Astrocyte of the cerebellum (primary cell): ENCODE data around the gene NDUFB3.
"Not testable (repeated sequence)": the region's sequence is repeated elsewhere in the genome, so short reads cannot be mapped to it uniquely, and the experiment has no call there.

ENCODE experiments used
- DNase-seq: peaks from one replicate; pipeline ENCODE4 v3.0.0-alpha.2; 2011; ENCODE audit warnings: low read depth
- H3K4me3 ChIP-seq: 2 replicates; pipeline ENCODE4 v1.5.1; 2011; ENCODE audit warnings: mild to moderate bottlenecking, low read depth, low read length, moderate library complexity
- CTCF ChIP-seq: IDR thresholded peaks from 2 replicates; pipeline ENCODE4 v1.5.1; 2012; ENCODE audit warnings: low read length, low read depth, moderate library complexity, mild to moderate bottlenecking; ENCODE audit errors: missing control alignments
- in situ Hi-C: cut with HindIII; loops from 2 replicates; pipeline ENCODE4 v1.10.0; 2017; ENCODE audit warnings: low sequenced_read_pairs

NDUFB3 gene

DNA sequence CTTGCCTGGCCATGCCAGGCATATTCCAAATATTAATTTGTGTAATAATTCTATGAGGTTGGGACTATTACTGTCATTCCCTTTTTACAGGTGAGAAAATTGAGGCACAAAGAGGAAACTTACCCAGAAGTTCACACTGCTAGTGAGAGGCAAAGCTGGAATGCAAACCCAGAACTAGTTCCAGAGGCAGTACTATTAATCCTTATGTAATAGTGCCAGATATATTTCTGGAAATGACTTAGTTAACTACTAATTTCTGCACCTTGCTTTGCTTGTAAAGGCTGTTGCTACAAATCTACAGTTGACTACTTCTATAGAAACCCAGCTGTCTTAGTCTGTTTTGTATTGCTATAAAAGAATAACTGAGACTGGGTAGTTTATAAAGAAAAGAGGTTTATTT, 38.8 kb downstream of the NDUFB3 start:
- no peak overlapping the region for H3K4me3 ChIP-seq
- in situ Hi-C loops, result no loop called here
- DNase-seq, result no peak
- no peak for TF ChIP-seq CTCF

DNA sequence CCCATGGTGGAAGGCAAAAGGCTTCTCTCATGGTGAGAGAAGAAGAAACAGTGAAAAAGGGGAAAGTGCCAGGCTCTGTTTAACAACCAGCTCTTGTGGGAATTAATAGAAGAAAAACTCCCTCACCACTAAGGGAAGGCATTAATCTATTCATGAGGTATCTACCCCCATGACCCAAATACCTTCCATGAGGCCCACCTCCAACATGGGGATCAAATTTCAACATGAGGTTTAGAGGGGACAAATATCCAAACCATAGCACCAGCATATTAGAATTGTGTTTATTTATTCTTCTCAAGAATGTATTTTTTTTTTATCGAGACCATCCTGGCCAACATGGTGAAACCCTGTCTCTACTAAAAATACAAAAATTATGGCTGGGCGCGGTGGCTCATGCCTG, 39.3 kb downstream of the NDUFB3 start:
- in situ Hi-C loops, result no loop called here
- TF ChIP-seq CTCF, result no peak
- no peak overlapping the region for H3K4me3 ChIP-seq
- DNase-seq, result no peak

DNA sequence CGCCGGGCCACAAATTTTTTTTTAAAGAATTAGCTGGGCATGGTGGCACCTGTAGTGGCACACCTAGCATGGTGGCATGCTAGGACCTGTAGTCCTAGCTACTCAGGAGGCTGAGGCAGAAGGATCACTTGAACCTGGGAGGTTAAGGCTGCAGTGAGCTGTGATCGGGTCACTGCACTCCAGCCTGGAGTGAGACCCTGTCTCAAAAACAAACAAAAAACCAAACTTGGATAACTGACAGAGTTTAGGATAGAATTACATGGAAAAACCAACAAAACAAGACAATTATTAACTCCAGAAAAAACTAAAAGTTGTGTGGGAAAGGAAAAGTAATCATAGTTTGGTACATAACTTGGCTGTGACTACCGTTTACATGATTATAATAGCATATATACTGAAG, 42.5 kb downstream of the NDUFB3 start:
- TF ChIP-seq CTCF, result no peak
- in situ Hi-C loops, result no loop called here
- no peak overlapping the region for H3K4me3 ChIP-seq
- DNase-seq, result no peak

DNA sequence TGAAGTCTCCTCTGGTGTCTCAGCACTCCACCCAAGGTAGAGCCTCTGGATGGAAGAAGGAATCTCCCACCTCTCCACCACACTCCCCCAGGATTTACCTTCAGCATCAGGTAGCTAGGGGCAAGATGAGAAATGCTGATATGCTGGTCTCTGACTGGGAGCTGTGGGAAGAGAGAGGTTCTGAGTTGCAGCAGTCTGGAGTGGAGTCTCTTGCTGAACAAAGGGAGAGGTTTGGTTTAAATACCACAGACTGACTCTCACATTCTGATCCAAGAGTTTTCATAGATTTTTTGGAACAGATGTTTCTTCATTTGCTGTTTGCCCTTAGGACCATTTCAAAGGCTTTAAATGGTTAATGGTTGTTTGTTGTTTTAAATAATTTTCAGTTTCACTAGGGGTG, 43.0 kb downstream of the NDUFB3 start:
- DNase-seq, result peak; percentile 23
- no peak for TF ChIP-seq CTCF
- no peak overlapping the region for H3K4me3 ChIP-seq
- in situ Hi-C loops, result loop anchor here (5.0 kb wide), 1 partner anchor 37 kb away; no protein-coding TSS in a partner anchor

- in situ Hi-C loops, result loop anchor here (5.0 kb wide), 1 partner anchor 36 kb away; no protein-coding TSS in a partner anchor
- peak within 1 kb of the TSS; percentile 60 for H3K4me3 ChIP-seq
- TF ChIP-seq CTCF, result no peak
- peak; percentile 15 for DNase-seq
Observed at GRCh38 chr2:201116115-201116958, 44.5 kb downstream of the NDUFB3 start, which contains the start of gene CFLAR. Gene CFLAR (plus strand): TSS chr2:201116164. CDS start chr2:201129866, 13,702 bp downstream.

- DNase-seq, result peak; percentile 72
- in situ Hi-C loops, result loop anchor here (5.0 kb wide), 1 partner anchor 35 kb away; no protein-coding TSS in a partner anchor
- TF ChIP-seq CTCF, result peak; percentile 39
- peak overlapping the region; percentile 60 for H3K4me3 ChIP-seq
Observed at GRCh38 chr2:201116959-201117734, 45.3 kb downstream of the NDUFB3 start.

- DNase-seq, result not testable (repeated sequence)
- in situ Hi-C loops, result loop anchor here (5.0 kb wide), 1 partner anchor 35 kb away; no protein-coding TSS in a partner anchor
- peak overlapping the region; percentile 60 for H3K4me3 ChIP-seq
Observed at GRCh38 chr2:201117735-201118094, 45.9 kb downstream of the NDUFB3 start.
